ENCODE measurements around the gene MFAP2. TPM values are rescaled to one million over a fixed set of nuclear protein-coding genes. Genes with fewer than 3 reads are reported as not detected.
"Not testable (repeated sequence)": the region's sequence is repeated elsewhere in the genome, so short reads cannot be mapped to it uniquely, and the experiment has no call there.

The MFAP2 gene
- total RNA-seq, 1 donor from 2014 or later, result 4.1 TPM

- ATAC-seq (ENCODE audit: poor library complexity) (no peak), DNase-seq (no peak)
- intact Hi-C loops (cut with DNase I), result no loop called here
Observed at GRCh38 chr1:16969057-16969611, 11.3 kb downstream of the MFAP2 start.

DNA sequence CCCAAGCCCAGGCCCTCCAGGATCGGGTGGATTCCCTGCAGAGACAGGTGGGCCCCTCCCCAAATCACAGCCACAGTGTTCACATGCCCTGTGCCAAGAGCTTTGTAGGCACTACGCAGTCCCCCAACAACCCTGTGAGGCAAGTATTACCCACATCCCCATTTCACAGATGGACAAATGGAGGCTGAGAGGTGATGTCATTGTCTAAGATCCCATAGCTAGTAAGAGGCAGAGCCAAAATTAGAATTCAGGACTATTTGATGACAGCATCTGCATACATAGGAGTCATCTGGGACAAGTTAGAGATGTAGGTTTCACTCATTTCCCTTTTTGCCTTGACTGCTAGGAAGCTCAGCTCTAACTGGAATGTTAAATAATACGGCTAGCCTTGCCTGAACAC lies 12.0 kb downstream of the MFAP2 start:
- ATAC-seq (ENCODE audit: poor library complexity), result no peak
- intact Hi-C loops (cut with DNase I), result no loop called here
- DNase-seq, result no peak

DNA sequence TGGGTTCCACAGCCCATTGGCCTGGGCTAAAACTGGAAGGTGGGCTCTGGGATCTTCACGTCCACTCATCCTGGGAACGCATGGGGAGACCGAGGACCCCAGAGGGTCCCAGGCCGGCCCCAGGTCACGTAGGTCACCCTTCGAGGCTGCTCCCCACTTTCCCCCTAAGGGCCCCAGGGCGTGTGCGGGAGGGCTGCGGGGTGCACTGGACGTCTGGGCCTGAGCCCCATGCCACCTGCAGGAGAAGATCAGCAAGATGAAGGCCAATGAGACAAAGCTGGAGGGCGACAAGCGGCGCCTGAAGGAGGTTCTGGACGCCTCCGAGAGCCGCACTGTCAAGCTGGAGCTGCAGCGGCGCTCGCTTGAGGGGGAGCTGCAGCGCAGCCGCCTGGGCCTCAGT lies 12.5 kb downstream of the MFAP2 start:
- no peak for ATAC-seq (ENCODE audit: poor library complexity)
- intact Hi-C loops (cut with DNase I), result no loop called here
- no peak for DNase-seq

- DNase-seq (peak; percentile 71), ATAC-seq (ENCODE audit: poor library complexity) (peak; percentile 57)
- intact Hi-C loops (cut with DNase I), result no loop called here
Observed at GRCh38 chr1:16967095-16967575, 13.3 kb downstream of the MFAP2 start.

DNA sequence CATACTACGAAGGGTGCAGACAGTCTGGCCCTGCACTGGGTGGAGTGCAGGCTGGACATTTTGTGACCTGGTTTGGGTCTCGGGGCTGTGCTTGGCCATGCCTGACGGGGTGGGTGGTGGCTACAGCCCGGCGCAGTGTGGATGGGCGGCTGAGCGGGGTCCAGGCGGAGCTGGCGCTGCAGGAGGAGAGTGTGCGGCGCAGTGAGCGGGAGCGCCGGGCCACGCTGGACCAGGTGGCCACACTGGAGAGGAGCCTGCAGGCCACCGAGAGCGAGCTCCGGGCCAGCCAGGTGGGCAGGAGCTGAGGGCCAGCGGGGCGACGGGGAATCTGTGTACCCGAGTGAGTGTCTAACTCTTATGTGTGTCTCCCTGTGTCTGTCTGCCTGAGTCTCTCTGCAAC lies 14.1 kb downstream of the MFAP2 start:
- no peak for DNase-seq
- intact Hi-C loops (cut with DNase I), result no loop called here
- no peak for ATAC-seq (ENCODE audit: poor library complexity)

GRCh38 chr1:16965486-16966067 lies 14.8 kb downstream of the MFAP2 start:
- ATAC-seq (ENCODE audit: poor library complexity), result no peak
- intact Hi-C loops (cut with DNase I), result no loop called here
- no peak for DNase-seq

GRCh38 chr1:16964169-16964568 lies 16.3 kb downstream of the MFAP2 start:
- DNase-seq; ATAC-seq (ENCODE audit: poor library complexity): not testable (repeated sequence)
- intact Hi-C loops (cut with DNase I), result loop anchor here (5.0 kb wide), 1 partner anchor 83 kb away; no protein-coding TSS in a partner anchor

DNA sequence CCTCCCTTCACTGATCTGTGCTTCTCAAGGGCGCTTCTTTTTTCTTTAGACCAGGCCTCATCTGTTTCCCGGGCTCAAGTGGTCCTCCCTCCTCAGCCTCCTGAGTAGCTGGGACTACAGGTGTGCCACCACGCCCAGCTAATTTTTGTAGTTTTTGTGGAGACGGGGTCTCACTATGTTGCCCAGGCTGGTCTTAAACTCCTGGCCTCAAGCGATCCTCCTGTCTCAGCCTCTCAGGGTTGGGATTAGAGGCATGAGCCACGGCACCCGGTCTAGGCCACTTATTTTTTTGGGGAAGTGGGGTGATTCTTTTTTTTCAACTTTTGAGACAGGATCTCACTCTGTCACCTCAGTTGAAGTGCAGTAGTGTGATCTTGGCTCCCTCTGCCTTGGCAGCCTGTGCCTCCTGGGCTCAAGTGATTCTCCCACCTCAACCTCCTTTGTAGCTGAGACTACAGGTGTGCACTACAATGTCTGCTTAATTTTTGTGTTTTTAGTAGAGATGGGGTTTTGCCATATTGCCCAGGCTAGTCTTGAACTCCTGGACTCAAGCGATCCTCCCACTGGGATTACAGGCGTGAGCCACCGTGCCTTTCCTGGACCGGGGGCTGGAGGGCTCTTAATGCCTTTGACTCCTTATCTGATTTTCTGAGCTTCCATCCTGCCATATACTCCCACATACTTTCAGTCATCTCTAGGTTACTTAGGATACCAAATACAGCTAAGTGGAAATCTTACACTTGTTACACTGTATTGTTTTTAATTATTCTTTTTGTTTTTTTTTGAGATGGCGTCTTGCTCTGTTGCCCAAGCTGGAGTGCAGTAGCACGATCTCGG lies 18.9 kb downstream of the MFAP2 start:
- peak; percentile 8 for ATAC-seq (ENCODE audit: poor library complexity)
- intact Hi-C loops (cut with DNase I), result loop anchor here (5.0 kb wide), 1 partner anchor 86 kb away; no protein-coding TSS in a partner anchor
- DNase-seq, result no peak

DNA sequence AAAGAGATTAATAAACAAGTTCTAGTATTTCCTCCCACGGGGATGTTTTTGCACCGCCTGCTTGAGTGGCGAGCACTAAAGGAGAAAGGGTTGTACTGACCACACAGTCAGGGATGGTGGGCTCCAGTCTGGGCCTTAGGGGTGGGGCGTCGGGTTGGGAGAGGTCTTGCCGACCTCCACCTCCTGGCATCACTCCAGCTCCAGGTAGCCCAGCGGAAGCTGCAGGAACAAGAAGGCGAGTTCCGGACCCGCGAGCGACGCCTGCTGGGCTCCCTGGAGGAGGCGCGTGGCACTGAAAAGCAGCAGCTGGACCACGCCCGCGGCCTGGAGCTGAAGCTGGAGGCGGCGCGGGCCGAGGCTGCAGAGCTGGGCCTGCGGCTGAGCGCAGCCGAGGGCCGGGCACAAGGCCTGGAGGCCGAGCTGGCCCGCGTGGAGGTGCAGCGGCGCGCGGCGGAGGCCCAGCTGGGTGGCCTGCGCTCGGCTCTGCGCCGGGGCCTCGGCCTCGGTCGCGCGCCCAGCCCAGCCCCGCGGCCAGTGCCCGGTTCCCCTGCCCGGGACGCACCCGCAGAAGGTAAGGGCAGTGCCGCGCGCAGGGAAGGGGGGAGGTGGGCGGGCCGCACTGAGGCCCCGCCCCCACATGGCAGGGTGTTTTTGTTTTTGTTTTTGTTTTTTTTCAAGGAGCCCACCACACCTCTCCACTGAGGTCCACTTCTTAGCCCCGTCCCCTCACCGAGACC lies 19.7 kb downstream of the MFAP2 start:
- ATAC-seq (ENCODE audit: poor library complexity), result peak; percentile 90
- peak; percentile 92 for DNase-seq
- intact Hi-C loops (cut with DNase I), result loop anchor here (5.0 kb wide), 1 partner anchor 87 kb away; no protein-coding TSS in a partner anchor

DNA sequence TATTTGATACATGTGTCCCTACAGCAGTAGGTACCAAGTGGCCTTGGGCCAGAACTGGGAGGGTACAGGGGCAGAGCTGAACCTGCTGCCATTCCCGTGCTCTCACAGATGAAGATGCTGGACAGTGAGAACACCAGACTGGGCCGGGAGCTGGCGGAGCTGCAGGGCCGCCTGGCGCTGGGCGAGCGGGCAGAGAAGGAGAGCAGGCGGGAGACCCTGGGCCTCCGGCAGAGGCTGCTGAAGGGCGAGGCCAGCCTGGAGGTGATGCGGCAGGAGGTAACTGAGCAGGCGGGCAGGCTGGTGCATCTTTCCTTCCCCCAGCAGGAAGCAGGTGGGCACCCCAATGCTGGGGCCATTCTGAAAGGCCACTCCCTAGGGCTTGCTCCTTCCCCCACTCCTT lies 21.9 kb downstream of the MFAP2 start:
- intact Hi-C loops (cut with DNase I), result no loop called here
- ATAC-seq (ENCODE audit: poor library complexity) (no peak), DNase-seq (no peak)

GRCh38 chr1:16957731-16958130 lies 22.7 kb downstream of the MFAP2 start:
- DNase-seq, result no peak
- intact Hi-C loops (cut with DNase I), result no loop called here
- ATAC-seq (ENCODE audit: poor library complexity), result no peak

- ATAC-seq (ENCODE audit: poor library complexity) (no peak), DNase-seq (no peak)
- intact Hi-C loops (cut with DNase I), result no loop called here
Observed at GRCh38 chr1:16956775-16957174, 23.6 kb downstream of the MFAP2 start.

GRCh38 chr1:16955186-16955585 lies 25.2 kb downstream of the MFAP2 start:
- no peak for DNase-seq
- intact Hi-C loops (cut with DNase I), result no loop called here
- no peak for ATAC-seq (ENCODE audit: poor library complexity)

DNA sequence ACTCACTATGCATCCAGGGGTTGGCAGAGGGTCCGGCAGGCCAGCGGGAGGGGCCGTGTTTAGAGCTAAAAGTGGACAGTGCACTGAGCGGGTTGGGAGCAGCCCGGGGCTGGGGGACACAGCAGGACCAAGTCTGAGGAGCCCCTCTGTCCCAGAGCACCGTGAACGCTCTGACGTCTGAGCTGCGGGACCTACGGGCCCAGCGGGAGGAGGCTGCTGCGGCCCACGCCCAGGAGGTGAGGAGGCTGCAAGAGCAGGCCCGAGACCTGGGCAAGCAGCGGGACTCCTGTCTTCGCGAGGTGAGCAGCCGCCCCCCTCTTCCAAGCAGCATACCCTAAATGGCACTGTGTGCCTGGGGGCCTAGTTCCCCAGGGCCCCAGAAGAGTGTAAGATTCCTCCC lies 25.8 kb downstream of the MFAP2 start:
- DNase-seq (no peak), ATAC-seq (ENCODE audit: poor library complexity) (no peak)
- intact Hi-C loops (cut with DNase I), result no loop called here

DNA sequence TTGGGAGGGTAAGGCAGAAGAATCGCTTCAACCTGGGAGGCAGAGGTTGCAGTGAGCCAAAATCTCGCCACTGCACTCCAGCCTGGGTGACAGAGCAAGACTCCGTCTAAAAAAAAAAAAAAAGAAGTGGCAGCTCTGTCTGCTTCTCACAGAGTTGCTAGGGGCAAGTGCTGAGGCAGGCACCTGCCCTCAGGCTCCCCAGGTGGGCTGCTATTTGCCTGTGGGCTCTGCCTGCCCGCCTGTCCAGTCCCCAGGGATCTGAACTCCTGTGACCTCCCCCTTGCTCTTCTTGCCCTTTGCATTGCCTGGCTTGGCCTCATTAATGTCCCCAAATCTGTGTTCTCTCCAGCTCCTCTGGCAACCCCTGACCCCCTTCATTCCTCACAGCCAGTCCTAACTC lies 28.0 kb downstream of the MFAP2 start:
- ATAC-seq (ENCODE audit: poor library complexity); DNase-seq; intact Hi-C loops (cut with DNase I): not testable (repeated sequence)

DNA sequence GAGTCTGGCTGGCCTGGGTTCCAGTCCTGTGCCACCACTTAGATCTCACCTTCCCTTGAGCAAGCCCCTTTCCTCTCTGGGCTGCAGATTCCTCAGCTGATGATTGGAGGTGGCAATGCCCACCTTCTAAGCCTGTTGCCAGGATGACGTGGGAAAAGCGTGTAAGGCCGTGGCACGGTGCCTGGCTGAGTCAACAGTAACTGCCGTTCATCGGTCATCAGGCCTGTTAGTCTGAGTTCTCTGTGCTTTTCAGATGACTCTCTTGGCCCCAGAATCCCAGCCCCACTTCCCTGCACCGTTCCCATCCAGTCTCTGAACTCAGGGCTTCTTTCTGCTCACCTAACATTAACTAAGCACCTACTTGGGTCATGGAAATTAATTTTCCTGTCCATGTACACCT lies 31.4 kb downstream of the MFAP2 start:
- ATAC-seq (ENCODE audit: poor library complexity); DNase-seq; intact Hi-C loops (cut with DNase I): not testable (repeated sequence)

DNA sequence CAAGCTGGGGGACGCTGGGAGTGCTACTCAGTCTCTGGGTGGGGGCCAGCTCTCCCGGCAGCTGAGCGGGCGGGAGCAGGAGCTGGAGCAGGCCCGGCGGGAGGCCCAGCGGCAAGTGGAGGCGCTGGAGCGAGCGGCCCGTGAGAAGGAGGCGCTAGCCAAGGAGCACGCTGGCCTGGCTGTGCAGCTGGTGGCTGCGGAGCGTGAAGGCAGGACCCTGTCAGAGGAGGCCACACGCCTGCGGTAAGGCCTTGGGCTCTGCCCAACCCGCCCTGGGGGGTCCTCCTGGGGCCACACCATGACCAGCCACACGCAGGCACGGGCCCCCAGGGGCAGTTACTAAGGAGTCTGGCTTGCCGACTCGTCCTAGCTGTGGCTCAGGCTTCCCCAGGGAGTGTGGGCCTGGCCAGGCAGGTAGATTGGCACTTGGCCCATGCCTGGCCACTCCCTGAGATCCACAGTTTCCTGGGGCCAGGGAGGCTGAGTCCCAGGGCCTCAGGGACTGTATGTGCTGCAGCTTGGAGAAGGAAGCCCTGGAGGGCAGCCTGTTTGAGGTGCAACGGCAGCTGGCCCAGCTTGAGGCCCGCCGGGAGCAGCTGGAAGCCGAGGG lies 32.0 kb downstream of the MFAP2 start:
- ATAC-seq (ENCODE audit: poor library complexity); DNase-seq; intact Hi-C loops (cut with DNase I): not testable (repeated sequence)

DNA sequence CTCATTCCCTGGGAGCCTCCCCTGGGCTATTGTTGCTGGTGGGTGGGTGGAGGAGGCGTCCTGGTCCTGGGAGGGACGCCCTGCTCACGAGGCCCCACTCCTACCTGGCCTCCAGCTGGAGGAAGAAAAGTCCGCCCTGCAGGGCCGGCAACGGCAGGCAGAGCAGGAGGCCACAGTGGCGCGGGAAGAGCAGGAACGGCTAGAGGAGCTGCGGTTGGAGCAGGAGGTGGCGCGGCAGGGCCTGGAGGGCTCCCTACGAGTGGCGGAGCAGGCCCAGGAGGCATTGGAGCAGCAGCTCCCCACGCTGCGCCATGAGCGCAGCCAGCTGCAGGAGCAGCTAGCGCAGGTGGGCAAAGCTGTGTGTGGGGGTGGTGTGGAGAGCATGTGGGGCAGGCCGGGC lies 33.8 kb downstream of the MFAP2 start:
- ATAC-seq (ENCODE audit: poor library complexity) (no peak), DNase-seq (no peak)
- intact Hi-C loops (cut with DNase I), result no loop called here

GRCh38 chr1:16946185-16946584 lies 34.2 kb downstream of the MFAP2 start:
- intact Hi-C loops (cut with DNase I); ATAC-seq (ENCODE audit: poor library complexity); DNase-seq: not testable (repeated sequence)

Data from Right ventricle myocardium superior (tissue), 1 donor.